Spinal cord (tissue), 10 donors: Measurements from ENCODE around the gene SLC25A21. TPM values are rescaled to one million over a fixed set of nuclear protein-coding genes. Genes with fewer than 3 reads are reported as not detected.

Source experiments
- DNase-seq, 6 donors: peaks; one replicate each; pipeline versions ENCODE4 v3.0.0 to v3.0.0-alpha.2; 2013 to 2015; ENCODE audit warnings: low spot score in 6 of 6, low read depth in 4 of 6
- H3K27ac ChIP-seq: one replicate; pipeline ENCODE4 v1.5.1; 2013; ENCODE audit warnings: low read depth, low read length, control low read depth
- H3K27me3 ChIP-seq: one replicate; pipeline ENCODE4 v1.6.1; 2013; ENCODE audit warnings: low read length; ENCODE audit not compliant: control insufficient read depth, insufficient read depth
- H3K36me3 ChIP-seq: one replicate; pipeline ENCODE4 v1.6.1; 2013; ENCODE audit warnings: low read length; ENCODE audit not compliant: control insufficient read depth, insufficient read depth
- H3K4me1 ChIP-seq: one replicate; pipeline ENCODE4 v1.6.1; 2013; ENCODE audit warnings: low read length; ENCODE audit not compliant: control insufficient read depth, insufficient read depth
- H3K4me3 ChIP-seq: one replicate; pipeline ENCODE4 v1.5.1; 2013; ENCODE audit warnings: low read depth, low read length, control low read depth
- H3K9me3 ChIP-seq: one replicate; pipeline ENCODE4 v1.6.1; 2013; ENCODE audit warnings: low read length; ENCODE audit not compliant: control insufficient read depth, insufficient read depth
- WGBS: methylation state at CpG from one replicate; pipeline ENCODE4 v1.1.5; 2013; ENCODE audit warnings: missing lambda C conversion rate; ENCODE audit not compliant: insufficient coverage; 5-methylcytosine and 5-hydroxymethylcytosine counted together
- polyA plus RNA-seq, 2 donors: library from polyadenylated mRNA; unstranded; fragments of 120-200 nt; gene quantifications; one replicate each; pipeline ENCODE4 v1.2.1, GENCODE V29; 2013; ENCODE audit not compliant: insufficient read length in 2 of 2
- total RNA-seq, 2 donors: library from RNA; depleted of rRNA in 1 of 2; stranded (reverse); fragments of 120-200 nt in 1 of 2; fragments of >200 nt in 1 of 2; gene quantifications; one replicate each; pipeline versions ENCODE4 v1.2.3 to v1.2.4, GENCODE V29; 2013 to 2014
- donor health status: healthy.

SLC25A21 gene
- total and polyA plus RNA-seq, 4 donors = 0.99 to 4.5 (median 2.4) TPM

DNA sequence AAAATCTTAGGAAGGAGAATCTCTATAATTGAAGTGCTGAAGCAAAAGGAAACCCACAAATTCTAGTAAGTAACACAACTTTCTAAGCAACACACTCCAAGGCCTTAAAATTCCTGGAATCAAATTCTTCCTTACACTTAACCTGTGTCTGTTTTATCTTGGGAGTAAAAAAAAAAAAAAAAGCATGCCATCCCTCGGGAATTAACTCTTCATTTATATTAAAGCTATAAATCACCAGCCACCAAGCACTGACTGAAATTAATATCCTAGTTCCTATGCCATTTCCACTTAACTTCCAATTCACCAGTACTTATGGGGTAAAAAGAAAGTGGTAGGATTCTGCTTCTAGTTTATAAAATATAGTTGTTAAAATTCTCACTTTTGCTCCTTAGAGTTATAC is 238.1 kb downstream of the SLC25A21 start:
- no peaks in the 10 kb centered on the region for H3K4me1 ChIP-seq
- no peak overlapping the region for H3K4me3 ChIP-seq
- H3K27me3 ChIP-seq = no peaks in the 10 kb centered on the region
- DNase-seq = no peak
- no CpG with 5 or more reads among the region's 1 CpG for WGBS
- H3K9me3 ChIP-seq = no peaks in the 10 kb centered on the region
- H3K27ac ChIP-seq = no peak overlapping the region
- H3K36me3 ChIP-seq = no peaks in the 10 kb centered on the region

DNA sequence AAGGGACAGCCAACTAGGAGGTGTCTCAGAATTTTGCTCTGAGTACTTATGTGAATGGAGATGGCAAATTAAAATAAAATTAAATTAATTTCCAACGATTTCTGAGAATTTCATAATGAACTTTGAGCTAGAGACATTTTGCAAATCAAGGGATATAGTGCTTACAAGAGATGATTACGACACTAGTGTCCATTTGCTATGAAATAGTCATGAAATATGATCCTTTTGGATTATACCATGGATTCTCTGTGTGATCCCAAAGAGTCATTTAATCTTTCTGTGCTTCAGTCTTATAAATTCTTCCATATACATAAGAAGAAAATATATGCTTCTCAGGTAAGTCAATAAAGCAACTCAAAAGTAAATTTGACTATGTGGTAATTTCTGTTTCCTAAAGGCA is 240.6 kb downstream of the SLC25A21 start:
- WGBS = no CpG with 5 or more reads among the region's 2 CpGs
- no peak for DNase-seq
- Histone ChIP-seq H3K27ac (no peak overlapping the region), H3K36me3 (no peaks in the 10 kb centered on the region), H3K4me3 (no peak overlapping the region), H3K27me3 (no peaks in the 10 kb centered on the region), H3K9me3 (no peaks in the 10 kb centered on the region), H3K4me1 (no peaks in the 10 kb centered on the region)

DNA sequence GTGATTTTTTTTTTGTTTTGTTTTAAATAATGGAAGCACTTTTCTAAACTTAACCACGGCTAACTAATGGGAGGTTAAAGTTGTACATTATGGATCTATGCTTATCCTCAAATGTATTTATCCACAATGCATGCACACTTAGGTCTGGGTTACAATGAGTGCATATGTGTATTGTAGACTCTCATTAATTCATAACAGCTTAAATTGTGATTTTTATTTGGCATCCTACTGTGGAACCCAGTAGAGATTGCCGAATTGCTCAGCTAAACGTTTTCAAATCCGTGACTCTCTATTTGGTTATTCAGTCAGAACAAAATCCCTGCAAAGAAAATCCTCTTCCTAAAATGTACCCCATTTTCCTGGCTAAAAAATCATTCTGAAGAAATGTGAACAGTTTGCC is 244.0 kb downstream of the SLC25A21 start:
- H3K36me3 ChIP-seq = no peaks in the 10 kb centered on the region
- H3K4me3 ChIP-seq = no peak overlapping the region
- WGBS = 87% methylated on average over 3 of the region's 4 CpGs
- no peak overlapping the region for H3K27ac ChIP-seq
- no peaks in the 10 kb centered on the region for H3K9me3 ChIP-seq
- H3K27me3 ChIP-seq = no peaks in the 10 kb centered on the region
- H3K4me1 ChIP-seq = no peaks in the 10 kb centered on the region
- peak in 1 of 6 donors; percentile 60 for DNase-seq

DNA sequence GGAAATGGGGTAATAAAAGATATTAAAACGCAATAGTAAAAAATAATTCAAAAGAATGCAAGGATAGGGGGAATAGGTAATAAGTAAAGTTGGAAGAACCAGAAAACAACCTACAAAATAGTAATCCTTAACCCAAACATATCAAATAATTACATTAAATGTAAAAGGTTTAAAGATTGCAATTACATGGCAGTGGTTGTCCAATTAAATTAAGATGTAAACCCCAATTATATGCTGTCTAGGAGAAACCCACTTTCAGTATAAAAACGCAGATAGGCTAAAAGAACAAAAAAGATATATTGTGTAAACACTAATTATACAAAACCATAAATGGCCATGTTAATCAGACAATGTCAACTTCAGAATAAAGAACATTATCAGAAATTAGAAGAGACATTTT is 247.3 kb downstream of the SLC25A21 start:
- no peak overlapping the region for H3K4me3 ChIP-seq
- DNase-seq = no peak
- H3K27me3 ChIP-seq = no peaks in the 10 kb centered on the region
- H3K27ac ChIP-seq = no peak overlapping the region
- WGBS = no CpG with 5 or more reads among the region's 2 CpGs
- no peaks in the 10 kb centered on the region for H3K4me1 ChIP-seq
- no peaks in the 10 kb centered on the region for H3K36me3 ChIP-seq
- no peaks in the 10 kb centered on the region for H3K9me3 ChIP-seq

DNA sequence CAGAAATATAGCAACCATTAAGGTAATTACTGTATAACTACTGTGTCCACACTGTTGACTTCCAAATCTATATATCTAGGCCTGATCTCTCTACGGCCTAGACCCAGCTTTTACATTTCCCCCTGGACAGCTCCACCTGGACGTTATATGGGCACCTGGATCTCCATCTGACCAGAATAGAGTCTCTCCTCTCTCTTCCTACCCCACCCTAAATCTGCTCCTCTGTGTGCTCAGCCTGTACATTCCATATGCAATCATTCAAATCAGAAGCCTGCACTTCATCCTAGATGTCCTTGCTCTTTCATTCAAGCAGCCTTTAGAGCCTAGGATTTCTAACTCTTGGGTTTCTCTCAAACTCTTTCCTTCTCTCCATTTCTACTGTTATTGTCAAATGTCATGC is 255.7 kb downstream of the SLC25A21 start:
- no peak for DNase-seq
- Histone ChIP-seq H3K36me3 (no peaks in the 10 kb centered on the region), H3K4me1 (no peaks in the 10 kb centered on the region), H3K9me3 (no peaks in the 10 kb centered on the region), H3K27me3 (no peaks in the 10 kb centered on the region), H3K27ac (no peak overlapping the region), H3K4me3 (no peak overlapping the region)
- WGBS = 91% methylated on average over 2 of the region's 2 CpGs

DNA sequence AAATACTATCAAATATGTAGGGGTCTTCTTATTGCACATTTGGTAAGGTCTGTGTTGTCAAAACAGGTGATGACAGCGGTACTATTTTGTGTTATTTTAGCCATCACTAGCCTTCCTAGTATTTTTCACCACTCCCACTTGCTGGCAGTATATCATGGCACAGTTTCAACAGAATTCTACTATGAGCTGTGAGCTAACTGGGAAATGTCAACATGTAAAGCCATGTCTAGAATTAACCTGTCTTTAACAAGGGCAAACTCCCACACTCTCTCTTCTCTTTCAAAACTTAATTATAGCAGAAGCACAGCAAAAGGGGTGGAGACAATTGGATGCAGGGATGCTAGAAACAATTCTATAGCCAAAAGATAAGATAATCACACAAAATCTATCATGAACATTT is 257.3 kb downstream of the SLC25A21 start:
- DNase-seq = no peak
- Histone ChIP-seq H3K27ac (no peak overlapping the region), H3K27me3 (no peaks in the 10 kb centered on the region), H3K36me3 (no peaks in the 10 kb centered on the region), H3K4me1 (no peaks in the 10 kb centered on the region), H3K9me3 (no peaks in the 10 kb centered on the region), H3K4me3 (no peak overlapping the region)
- no CpG with 5 or more reads among the region's 1 CpG for WGBS

DNA sequence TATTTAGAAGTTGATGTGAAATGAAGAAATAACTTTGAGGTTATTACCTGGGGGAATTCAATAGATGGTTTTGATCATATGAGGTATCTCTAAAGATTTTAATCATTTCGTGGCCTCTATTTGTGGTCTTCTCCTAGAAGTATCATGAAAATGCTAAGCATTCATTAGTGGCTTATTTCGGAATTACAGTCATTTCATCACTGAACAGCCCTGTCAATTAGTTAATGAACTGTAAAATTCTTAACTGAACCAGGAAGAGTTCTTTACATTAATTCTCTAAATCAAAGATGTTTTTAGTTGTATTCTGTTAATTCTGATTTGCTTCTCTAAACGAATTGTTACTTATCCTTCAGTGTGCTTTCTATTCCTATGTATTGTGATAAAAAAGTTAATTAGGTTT is 261.8 kb downstream of the SLC25A21 start:
- whole genome bisulfite sequencing = no CpG with 5 or more reads among the region's 3 CpGs

DNA sequence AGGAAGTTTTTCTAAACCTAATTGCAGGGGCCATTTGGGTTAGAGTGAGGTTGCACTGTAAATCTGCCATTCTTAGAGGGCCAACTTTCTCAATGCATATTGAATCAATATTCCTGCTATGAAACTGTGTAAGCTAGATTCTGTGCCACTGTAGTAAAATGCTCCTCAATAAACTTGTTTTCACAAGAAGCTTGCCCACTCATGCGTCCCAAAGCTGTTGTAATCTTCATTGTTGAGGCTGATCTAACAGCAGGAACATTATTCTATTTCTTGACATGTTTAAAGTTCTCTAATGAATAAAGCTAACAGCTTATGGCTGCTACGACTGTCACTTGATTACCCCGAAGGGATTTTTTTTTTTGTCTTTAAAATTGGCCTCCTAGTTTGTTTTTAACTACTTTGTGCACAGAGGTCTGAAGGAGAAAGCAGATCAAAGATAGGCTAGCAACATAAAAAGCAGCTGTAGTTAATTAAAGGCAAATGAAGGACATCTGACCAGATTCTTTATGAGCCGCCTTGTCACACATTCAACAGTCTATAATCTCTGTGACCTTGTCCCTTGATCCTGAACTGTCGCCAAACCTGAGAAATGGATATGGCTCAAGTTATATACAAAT is 267.0 kb downstream of the SLC25A21 start:
- peak in 1 of 6 donors; percentile 53 for DNase-seq
- no peaks in the 10 kb centered on the region for H3K27me3 ChIP-seq
- no peak overlapping the region for H3K27ac ChIP-seq
- H3K4me1 ChIP-seq = no peaks in the 10 kb centered on the region
- H3K9me3 ChIP-seq = no peaks in the 10 kb centered on the region
- no peak overlapping the region for H3K4me3 ChIP-seq
- no peaks in the 10 kb centered on the region for H3K36me3 ChIP-seq
- WGBS = 44% methylated on average over 1 of the region's 5 CpGs

More for the DNA sequence above, 261.8 kb downstream of the SLC25A21 start:
- Histone ChIP-seq H3K36me3 (no peaks in the 10 kb centered on the region), H3K4me3 (no peak overlapping the region), H3K27ac (no peak overlapping the region), H3K9me3 (no peaks in the 10 kb centered on the region), H3K27me3 (no peaks in the 10 kb centered on the region), H3K4me1 (no peaks in the 10 kb centered on the region)
- DNase-seq = no peak

DNA sequence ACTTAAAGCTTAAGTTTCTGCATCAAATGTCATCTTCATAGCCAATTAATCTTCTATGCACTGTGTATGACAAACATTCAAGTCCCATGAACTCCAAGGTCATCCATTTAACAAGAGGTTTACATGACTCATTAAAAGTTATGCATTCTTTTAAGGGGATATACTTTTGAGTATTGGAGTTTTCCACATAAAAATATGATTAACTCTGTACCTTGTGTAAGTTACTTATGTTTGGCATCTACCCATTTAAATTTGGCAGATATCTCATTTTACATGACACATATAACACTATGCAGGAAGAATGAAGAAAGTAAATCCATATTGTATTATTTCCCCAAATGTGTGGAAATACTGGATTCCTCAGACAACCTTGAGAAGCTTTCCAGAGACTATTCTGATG is 270.5 kb downstream of the SLC25A21 start:
- H3K36me3 ChIP-seq = no peaks in the 10 kb centered on the region
- H3K4me1 ChIP-seq = no peaks in the 10 kb centered on the region
- no peak overlapping the region for H3K4me3 ChIP-seq
- H3K27ac ChIP-seq = no peak overlapping the region
- DNase-seq = no peak
- no peaks in the 10 kb centered on the region for H3K27me3 ChIP-seq
- no peaks in the 10 kb centered on the region for H3K9me3 ChIP-seq

DNA sequence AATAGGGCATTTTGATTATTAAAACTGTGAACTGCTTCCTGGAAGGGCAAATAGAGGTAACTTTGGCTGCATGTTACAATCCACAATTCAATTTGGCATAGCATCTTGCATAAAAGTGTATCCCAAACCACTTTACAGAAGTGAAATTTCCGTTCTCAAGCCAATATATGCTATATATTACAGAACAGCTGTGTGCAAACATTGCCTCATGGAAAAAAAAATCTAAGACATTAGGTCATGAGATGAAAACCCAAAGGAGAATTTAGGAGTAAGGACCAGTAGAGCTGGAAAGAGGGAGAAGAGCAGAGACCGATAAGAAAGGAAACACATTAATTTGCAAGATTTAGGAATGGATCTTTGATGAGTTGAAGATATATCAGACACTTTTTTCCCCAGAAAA is 271.6 kb downstream of the SLC25A21 start:
- Histone ChIP-seq H3K36me3 (no peaks in the 10 kb centered on the region), H3K27ac (no peak overlapping the region), H3K27me3 (no peaks in the 10 kb centered on the region), H3K4me3 (no peak overlapping the region), H3K9me3 (no peaks in the 10 kb centered on the region), H3K4me1 (no peaks in the 10 kb centered on the region)
- WGBS = no CpG with 5 or more reads among the region's 2 CpGs
- no peak for DNase-seq
